ENCODE data around the gene ATP10B. TPM values are rescaled to one million over a fixed set of nuclear protein-coding genes. Genes with fewer than 3 reads are reported as not detected.

ATP10B gene
- total RNA-seq, 1 experiment from 2014 or later = not detected

DNA sequence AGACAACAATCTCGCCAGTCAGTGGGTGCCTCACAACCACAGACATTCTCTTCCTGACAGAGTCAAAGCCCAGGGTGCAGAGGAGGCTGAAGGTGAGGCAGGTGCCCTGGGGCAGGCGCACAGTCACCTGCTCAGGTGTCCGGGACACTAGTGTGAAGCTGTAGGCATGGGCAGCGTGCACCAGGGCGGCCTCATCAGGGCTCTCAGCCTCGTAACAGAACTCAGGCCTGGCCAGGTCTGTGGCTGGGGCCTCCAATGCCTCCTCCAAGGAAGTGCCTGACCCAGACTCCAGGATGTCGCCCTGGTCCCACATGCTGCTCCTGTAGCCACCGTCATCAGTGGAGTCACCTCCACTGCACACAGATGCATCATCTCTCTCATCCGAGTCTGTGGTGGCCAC is 231.6 kb downstream of the ATP10B start:
- no peak for TF ChIP-seq CTCF (IDR thresholded peaks at IDR 0.05)
- no peak for TF ChIP-seq TCF7L2 (IDR thresholded peaks at IDR 0.05; ENCODE audit: low read depth, low read length)
- TF ChIP-seq SIN3A (IDR thresholded peaks at IDR 0.05; ENCODE audit: borderline replicate concordance, insufficient read depth, low read depth, low read length) = no peak
- H3K27ac ChIP-seq (ENCODE audit: low read length) = no peak overlapping the region
- no TSS peak for BruUV-seq (replicated peaks)
- no peaks in the 10 kb centered on the region for H3K9me3 ChIP-seq (ENCODE audit: control insufficient read depth, insufficient read depth, low read depth, low read length)
- ChIA-PET CTCF (no interaction called here), POLR2A (no interaction called here)
- in situ Hi-C loops (cut with HindIII; ENCODE audit: low pct_unique_long_range_greater_than_20kb, low sequenced_read_pairs) = no loop called here
- no peak overlapping the region for H3K4me3 ChIP-seq (ENCODE audit: low read depth in 2 of 2, low read length in 2 of 2)
- no peaks in the 10 kb centered on the region for H3K36me3 ChIP-seq (ENCODE audit: control insufficient read depth, insufficient read depth, low read length)
- DNase-seq (ENCODE audit: low read depth, low spot score) (no peak), ATAC-seq (no peak)
- H3K4me1 ChIP-seq (ENCODE audit: control insufficient read depth, insufficient read depth, low read length) = no peaks in the 10 kb centered on the region
- intact Hi-C loops (cut with micrococcal nuclease; ENCODE audit: unreplicated experiment) = no loop called here
- no peaks in the 10 kb centered on the region for H3K27me3 ChIP-seq (ENCODE audit: control insufficient read depth, insufficient read depth, low read length)

DNA sequence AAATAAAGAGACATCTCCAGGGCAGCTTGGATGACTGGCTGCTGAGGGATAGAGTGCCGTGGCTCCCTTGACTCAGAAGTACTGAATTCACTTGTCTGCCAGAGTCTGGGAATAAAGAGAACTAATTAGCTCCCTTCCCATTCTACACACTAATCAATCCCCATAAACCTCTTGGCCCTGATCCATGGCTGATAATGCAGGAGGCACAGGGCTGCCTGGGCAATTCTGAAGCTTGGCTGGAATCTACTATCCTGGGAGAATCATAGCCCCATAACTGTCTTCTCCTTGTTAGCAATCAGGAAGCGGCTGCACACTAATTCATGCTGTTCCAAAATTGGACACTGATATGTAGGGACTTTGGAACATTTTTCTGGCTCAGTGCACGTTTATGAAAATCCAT is 232.6 kb downstream of the ATP10B start:
- Histone ChIP-seq H3K4me1 (ENCODE audit: control insufficient read depth, insufficient read depth, low read length) (no peaks in the 10 kb centered on the region), H3K4me3 (ENCODE audit: low read depth in 2 of 2, low read length in 2 of 2) (no peak overlapping the region), H3K9me3 (ENCODE audit: control insufficient read depth, insufficient read depth, low read depth, low read length) (no peaks in the 10 kb centered on the region), H3K27me3 (ENCODE audit: control insufficient read depth, insufficient read depth, low read length) (no peaks in the 10 kb centered on the region), H3K27ac (ENCODE audit: low read length) (no peak overlapping the region), H3K36me3 (ENCODE audit: control insufficient read depth, insufficient read depth, low read length) (no peaks in the 10 kb centered on the region)
- BruUV-seq (replicated peaks) = no TSS peak
- TF ChIP-seq CTCF (IDR thresholded peaks at IDR 0.05) = no peak
- TF ChIP-seq TCF7L2 (IDR thresholded peaks at IDR 0.05; ENCODE audit: low read depth, low read length) = no peak
- TF ChIP-seq, protein P1, sequence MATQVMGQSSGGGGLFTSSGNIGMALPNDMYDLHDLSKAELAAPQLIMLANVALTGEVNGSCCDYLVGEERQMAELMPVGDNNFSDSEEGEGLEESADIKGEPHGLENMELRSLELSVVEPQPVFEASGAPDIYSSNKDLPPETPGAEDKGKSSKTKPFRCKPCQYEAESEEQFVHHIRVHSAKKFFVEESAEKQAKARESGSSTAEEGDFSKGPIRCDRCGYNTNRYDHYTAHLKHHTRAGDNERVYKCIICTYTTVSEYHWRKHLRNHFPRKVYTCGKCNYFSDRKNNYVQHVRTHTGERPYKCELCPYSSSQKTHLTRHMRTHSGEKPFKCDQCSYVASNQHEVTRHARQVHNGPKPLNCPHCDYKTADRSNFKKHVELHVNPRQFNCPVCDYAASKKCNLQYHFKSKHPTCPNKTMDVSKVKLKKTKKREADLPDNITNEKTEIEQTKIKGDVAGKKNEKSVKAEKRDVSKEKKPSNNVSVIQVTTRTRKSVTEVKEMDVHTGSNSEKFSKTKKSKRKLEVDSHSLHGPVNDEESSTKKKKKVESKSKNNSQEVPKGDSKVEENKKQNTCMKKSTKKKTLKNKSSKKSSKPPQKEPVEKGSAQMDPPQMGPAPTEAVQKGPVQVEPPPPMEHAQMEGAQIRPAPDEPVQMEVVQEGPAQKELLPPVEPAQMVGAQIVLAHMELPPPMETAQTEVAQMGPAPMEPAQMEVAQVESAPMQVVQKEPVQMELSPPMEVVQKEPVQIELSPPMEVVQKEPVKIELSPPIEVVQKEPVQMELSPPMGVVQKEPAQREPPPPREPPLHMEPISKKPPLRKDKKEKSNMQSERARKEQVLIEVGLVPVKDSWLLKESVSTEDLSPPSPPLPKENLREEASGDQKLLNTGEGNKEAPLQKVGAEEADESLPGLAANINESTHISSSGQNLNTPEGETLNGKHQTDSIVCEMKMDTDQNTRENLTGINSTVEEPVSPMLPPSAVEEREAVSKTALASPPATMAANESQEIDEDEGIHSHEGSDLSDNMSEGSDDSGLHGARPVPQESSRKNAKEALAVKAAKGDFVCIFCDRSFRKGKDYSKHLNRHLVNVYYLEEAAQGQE (IDR thresholded peaks at IDR 0.05; ENCODE audit: insufficient read depth in 1 of 2, low read depth in 2 of 2, low read length in 1 of 2) = no peak
- TF ChIP-seq POLR2AphosphoS5 (IDR thresholded peaks at IDR 0.05; ENCODE audit: low read depth, low read length) = no peak
- no peak for TF ChIP-seq SIN3A (IDR thresholded peaks at IDR 0.05; ENCODE audit: borderline replicate concordance, insufficient read depth, low read depth, low read length)
- ATAC-seq = no peak
- no peak for DNase-seq (ENCODE audit: low read depth, low spot score)
- intact Hi-C loops (cut with micrococcal nuclease; ENCODE audit: unreplicated experiment) = no loop called here
- in situ Hi-C loops (cut with HindIII; ENCODE audit: low pct_unique_long_range_greater_than_20kb, low sequenced_read_pairs) = no loop called here
- ChIA-PET POLR2A (no interaction called here), CTCF (no interaction called here)

DNA sequence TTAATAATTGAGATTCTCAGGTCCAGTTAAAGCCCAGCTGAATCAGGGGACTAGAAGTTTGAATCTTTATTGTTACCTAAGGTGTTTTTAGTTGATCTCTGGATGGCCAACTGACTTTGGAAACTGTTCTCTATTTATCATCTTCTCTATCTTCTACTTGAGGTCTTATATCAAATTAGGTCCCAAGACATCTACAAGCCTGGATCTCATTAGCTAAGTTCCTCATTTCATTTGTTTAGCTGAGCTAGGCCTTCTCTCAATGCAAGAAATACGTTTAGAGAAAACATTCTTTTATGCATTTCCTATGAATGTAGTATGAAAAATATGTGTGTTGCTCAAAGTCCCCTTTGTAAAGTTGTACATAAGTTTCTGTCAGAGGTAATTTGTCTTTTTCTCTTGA is 233.7 kb downstream of the ATP10B start:
- TF ChIP-seq CTCF (IDR thresholded peaks at IDR 0.05) (no peak), SIN3A (IDR thresholded peaks at IDR 0.05; ENCODE audit: borderline replicate concordance, insufficient read depth, low read depth, low read length) (no peak), POLR2AphosphoS5 (IDR thresholded peaks at IDR 0.05; ENCODE audit: low read depth, low read length) (no peak), TCF7L2 (IDR thresholded peaks at IDR 0.05; ENCODE audit: low read depth, low read length) (no peak)
- TF ChIP-seq, protein P1 (IDR thresholded peaks at IDR 0.05; ENCODE audit: insufficient read depth in 1 of 2, low read depth in 2 of 2, low read length in 1 of 2) = no peak
- ChIA-PET CTCF (no interaction called here), POLR2A (no interaction called here)
- no peaks in the 10 kb centered on the region for H3K9me3 ChIP-seq (ENCODE audit: control insufficient read depth, insufficient read depth, low read depth, low read length)
- H3K27me3 ChIP-seq (ENCODE audit: control insufficient read depth, insufficient read depth, low read length) = no peaks in the 10 kb centered on the region
- H3K27ac ChIP-seq (ENCODE audit: low read length) = no peak overlapping the region
- no peak for ATAC-seq
- intact Hi-C loops (cut with micrococcal nuclease; ENCODE audit: unreplicated experiment) (no loop called here), in situ Hi-C loops (cut with HindIII; ENCODE audit: low pct_unique_long_range_greater_than_20kb, low sequenced_read_pairs) (no loop called here)
- DNase-seq (ENCODE audit: low read depth, low spot score) = no peak
- no TSS peak for BruUV-seq (replicated peaks)
- no peaks in the 10 kb centered on the region for H3K4me1 ChIP-seq (ENCODE audit: control insufficient read depth, insufficient read depth, low read length)
- H3K36me3 ChIP-seq (ENCODE audit: control insufficient read depth, insufficient read depth, low read length) = no peaks in the 10 kb centered on the region
- H3K4me3 ChIP-seq (ENCODE audit: low read depth in 2 of 2, low read length in 2 of 2) = no peak overlapping the region
